ENCODE data around the gene HAUS7.

GRCh38 chrX:153504445-153505016 lies 34.2 kb upstream of the HAUS7 start:
- TF ChIP-seq POLR2A (IDR thresholded peaks at IDR 0.05) (no peak), CTCF (IDR thresholded peaks at IDR 0.05) (no peak)

Measured in Peyer's patch (tissue), 4 donors.